Measurements from ENCODE around the gene PRSS8.

DNA sequence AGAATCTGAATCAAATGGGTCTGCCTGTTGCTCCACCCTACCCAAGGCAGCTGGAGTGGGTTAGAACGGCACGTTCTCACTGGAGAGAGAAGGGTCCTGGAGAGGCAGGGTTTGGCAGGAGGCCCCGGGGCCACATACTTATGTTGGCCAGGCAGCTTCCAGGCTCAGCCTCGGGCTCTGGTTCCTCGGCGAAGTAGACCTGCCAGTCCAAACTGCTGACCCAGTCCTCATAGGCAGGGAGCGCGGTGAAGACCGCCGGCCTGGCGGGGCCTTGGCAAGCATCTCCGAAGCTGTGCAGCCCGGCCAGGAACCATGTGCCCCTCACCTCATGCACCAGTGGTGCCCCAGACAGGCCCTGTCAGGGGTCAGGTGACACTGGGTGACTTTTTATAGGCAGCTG is 51.5 kb downstream of the PRSS8 start:
- TF ChIP-seq, protein P1, sequence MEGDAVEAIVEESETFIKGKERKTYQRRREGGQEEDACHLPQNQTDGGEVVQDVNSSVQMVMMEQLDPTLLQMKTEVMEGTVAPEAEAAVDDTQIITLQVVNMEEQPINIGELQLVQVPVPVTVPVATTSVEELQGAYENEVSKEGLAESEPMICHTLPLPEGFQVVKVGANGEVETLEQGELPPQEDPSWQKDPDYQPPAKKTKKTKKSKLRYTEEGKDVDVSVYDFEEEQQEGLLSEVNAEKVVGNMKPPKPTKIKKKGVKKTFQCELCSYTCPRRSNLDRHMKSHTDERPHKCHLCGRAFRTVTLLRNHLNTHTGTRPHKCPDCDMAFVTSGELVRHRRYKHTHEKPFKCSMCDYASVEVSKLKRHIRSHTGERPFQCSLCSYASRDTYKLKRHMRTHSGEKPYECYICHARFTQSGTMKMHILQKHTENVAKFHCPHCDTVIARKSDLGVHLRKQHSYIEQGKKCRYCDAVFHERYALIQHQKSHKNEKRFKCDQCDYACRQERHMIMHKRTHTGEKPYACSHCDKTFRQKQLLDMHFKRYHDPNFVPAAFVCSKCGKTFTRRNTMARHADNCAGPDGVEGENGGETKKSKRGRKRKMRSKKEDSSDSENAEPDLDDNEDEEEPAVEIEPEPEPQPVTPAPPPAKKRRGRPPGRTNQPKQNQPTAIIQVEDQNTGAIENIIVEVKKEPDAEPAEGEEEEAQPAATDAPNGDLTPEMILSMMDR (IDR thresholded peaks at IDR 0.05; ENCODE audit: poor library complexity, severe bottlenecking), result no peak
- TF ChIP-seq EZH2 (IDR thresholded peaks at IDR 0.05; ENCODE audit: borderline replicate concordance, insufficient read depth, low read length, poor library complexity, severe bottlenecking) (no peak), POLR2AphosphoS5 (IDR thresholded peaks at IDR 0.05) (no peak)
- TF ChIP-seq, protein P2, sequence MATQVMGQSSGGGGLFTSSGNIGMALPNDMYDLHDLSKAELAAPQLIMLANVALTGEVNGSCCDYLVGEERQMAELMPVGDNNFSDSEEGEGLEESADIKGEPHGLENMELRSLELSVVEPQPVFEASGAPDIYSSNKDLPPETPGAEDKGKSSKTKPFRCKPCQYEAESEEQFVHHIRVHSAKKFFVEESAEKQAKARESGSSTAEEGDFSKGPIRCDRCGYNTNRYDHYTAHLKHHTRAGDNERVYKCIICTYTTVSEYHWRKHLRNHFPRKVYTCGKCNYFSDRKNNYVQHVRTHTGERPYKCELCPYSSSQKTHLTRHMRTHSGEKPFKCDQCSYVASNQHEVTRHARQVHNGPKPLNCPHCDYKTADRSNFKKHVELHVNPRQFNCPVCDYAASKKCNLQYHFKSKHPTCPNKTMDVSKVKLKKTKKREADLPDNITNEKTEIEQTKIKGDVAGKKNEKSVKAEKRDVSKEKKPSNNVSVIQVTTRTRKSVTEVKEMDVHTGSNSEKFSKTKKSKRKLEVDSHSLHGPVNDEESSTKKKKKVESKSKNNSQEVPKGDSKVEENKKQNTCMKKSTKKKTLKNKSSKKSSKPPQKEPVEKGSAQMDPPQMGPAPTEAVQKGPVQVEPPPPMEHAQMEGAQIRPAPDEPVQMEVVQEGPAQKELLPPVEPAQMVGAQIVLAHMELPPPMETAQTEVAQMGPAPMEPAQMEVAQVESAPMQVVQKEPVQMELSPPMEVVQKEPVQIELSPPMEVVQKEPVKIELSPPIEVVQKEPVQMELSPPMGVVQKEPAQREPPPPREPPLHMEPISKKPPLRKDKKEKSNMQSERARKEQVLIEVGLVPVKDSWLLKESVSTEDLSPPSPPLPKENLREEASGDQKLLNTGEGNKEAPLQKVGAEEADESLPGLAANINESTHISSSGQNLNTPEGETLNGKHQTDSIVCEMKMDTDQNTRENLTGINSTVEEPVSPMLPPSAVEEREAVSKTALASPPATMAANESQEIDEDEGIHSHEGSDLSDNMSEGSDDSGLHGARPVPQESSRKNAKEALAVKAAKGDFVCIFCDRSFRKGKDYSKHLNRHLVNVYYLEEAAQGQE (IDR thresholded peaks at IDR 0.05; ENCODE audit: borderline replicate concordance), result no peak

Measured in neural cell (in vitro differentiated cells).